HG02588 (cell line): ENCODE data around the gene CIB4.
"Not testable (repeated sequence)": the region's sequence is repeated elsewhere in the genome, so short reads cannot be mapped to it uniquely, and the experiment has no call there.

Source experiments
- ATAC-seq: cut with Tn5 transposase; IDR thresholded peaks from one replicate; pipeline ENCODE4 v1.9.1; 2021; ENCODE audit warnings: mild to moderate bottlenecking, moderate library complexity; ENCODE audit not compliant: unreplicated experiment

CIB4 gene

GRCh38 chr2:26574066-26574899 lies 66.9 kb downstream of the CIB4 start:
- no peak for ATAC-seq

GRCh38 chr2:26573241-26573925 lies 67.8 kb downstream of the CIB4 start:
- no peak for ATAC-seq

GRCh38 chr2:26572591-26572990 lies 68.6 kb downstream of the CIB4 start:
- ATAC-seq: no peak

- ATAC-seq: no peak
These were observed 69.8 kb downstream of the CIB4 start for GRCh38 chr2:26571316-26571715.

- ATAC-seq: no peak
These were observed 71.1 kb downstream of the CIB4 start for GRCh38 chr2:26570083-26570430.

GRCh38 chr2:26569216-26570082 lies 71.7 kb downstream of the CIB4 start:
- ATAC-seq: no peak

- ATAC-seq: no peak
These were observed 72.9 kb downstream of the CIB4 start for GRCh38 chr2:26568076-26568890.

GRCh38 chr2:26567534-26567933 lies 73.6 kb downstream of the CIB4 start:
- no peak for ATAC-seq

GRCh38 chr2:26566731-26567130 lies 74.4 kb downstream of the CIB4 start:
- ATAC-seq: not testable (repeated sequence)

- ATAC-seq: no peak
These were observed 75.1 kb downstream of the CIB4 start for GRCh38 chr2:26566081-26566375.

GRCh38 chr2:26564121-26564644 lies 77.0 kb downstream of the CIB4 start:
- ATAC-seq: no peak

- no peak for ATAC-seq
These were observed 77.5 kb downstream of the CIB4 start for GRCh38 chr2:26563686-26564085.

GRCh38 chr2:26562811-26563645 lies 78.1 kb downstream of the CIB4 start:
- ATAC-seq: no peak

- ATAC-seq: no peak
These were observed 79.0 kb downstream of the CIB4 start for GRCh38 chr2:26561918-26562810.

- ATAC-seq: no peak
These were observed 79.8 kb downstream of the CIB4 start for GRCh38 chr2:26561376-26561775.

GRCh38 chr2:26560892-26561291 lies 80.3 kb downstream of the CIB4 start:
- no peak for ATAC-seq

- ATAC-seq: no peak
These were observed 81.6 kb downstream of the CIB4 start for GRCh38 chr2:26559556-26559955.

- ATAC-seq: no peak
These were observed 82.1 kb downstream of the CIB4 start for GRCh38 chr2:26559044-26559405.
